ENCODE results near the gene CNOT4.

CNOT4 gene

GRCh38 chr7:135386776-135387175 lies 123.1 kb downstream of the CNOT4 start:
- DNase-seq (ENCODE audit: extremely low read depth, low read depth) = no peak
- no peak for TF ChIP-seq CTCF (IDR thresholded peaks at IDR 0.05; ENCODE audit: low read depth, low read length, missing control alignments)
- no peak overlapping the region for H3K4me3 ChIP-seq (replicated peaks; ENCODE audit: low read depth, low read length)

- no peak overlapping the region for H3K4me3 ChIP-seq (replicated peaks; ENCODE audit: low read depth, low read length)
- DNase-seq (ENCODE audit: extremely low read depth, low read depth) = no peak
- TF ChIP-seq CTCF (IDR thresholded peaks at IDR 0.05; ENCODE audit: low read depth, low read length, missing control alignments) = no peak
Measured at GRCh38 chr7:135386181-135386580, 123.7 kb downstream of the CNOT4 start.

- TF ChIP-seq CTCF (IDR thresholded peaks at IDR 0.05; ENCODE audit: low read depth, low read length, missing control alignments) = no peak
- H3K4me3 ChIP-seq (replicated peaks; ENCODE audit: low read depth, low read length) = no peak overlapping the region
- no peak for DNase-seq (ENCODE audit: extremely low read depth, low read depth)
Measured at GRCh38 chr7:135385209-135385608, 124.7 kb downstream of the CNOT4 start.

- no peak overlapping the region for H3K4me3 ChIP-seq (replicated peaks; ENCODE audit: low read depth, low read length)
- DNase-seq (ENCODE audit: extremely low read depth, low read depth) = no peak
- no peak for TF ChIP-seq CTCF (IDR thresholded peaks at IDR 0.05; ENCODE audit: low read depth, low read length, missing control alignments)
Measured at GRCh38 chr7:135383525-135384175, 126.3 kb downstream of the CNOT4 start.

GRCh38 chr7:135382173-135382572 lies 127.7 kb downstream of the CNOT4 start:
- TF ChIP-seq CTCF (IDR thresholded peaks at IDR 0.05; ENCODE audit: low read depth, low read length, missing control alignments) = no peak
- H3K4me3 ChIP-seq (replicated peaks; ENCODE audit: low read depth, low read length) = no peak overlapping the region
- DNase-seq (ENCODE audit: extremely low read depth, low read depth) = no peak

- DNase-seq (ENCODE audit: extremely low read depth, low read depth) = no peak
- no peak for TF ChIP-seq CTCF (IDR thresholded peaks at IDR 0.05; ENCODE audit: low read depth, low read length, missing control alignments)
Measured at GRCh38 chr7:135381369-135381768, 128.5 kb downstream of the CNOT4 start.

GRCh38 chr7:135380351-135380750 lies 129.6 kb downstream of the CNOT4 start:
- H3K4me3 ChIP-seq (replicated peaks; ENCODE audit: low read depth, low read length) = no peak overlapping the region

More at GRCh38 chr7:135381369-135381768, 128.5 kb downstream of the CNOT4 start:
- H3K4me3 ChIP-seq (replicated peaks; ENCODE audit: low read depth, low read length) = no peak overlapping the region

More at GRCh38 chr7:135380351-135380750, 129.6 kb downstream of the CNOT4 start:
- TF ChIP-seq CTCF (IDR thresholded peaks at IDR 0.05; ENCODE audit: low read depth, low read length, missing control alignments) = no peak
- DNase-seq (ENCODE audit: extremely low read depth, low read depth) = no peak

Data from HFF-Myc (cell line).